ENCODE results near the gene REPS1. TPM values are rescaled to one million over a fixed set of nuclear protein-coding genes. Genes with fewer than 3 reads are reported as not detected.

REPS1 gene
- polyA plus RNA-seq, 1 of the 3 experiments (the other 2 are of a cell fraction): 26.2 TPM

DNA sequence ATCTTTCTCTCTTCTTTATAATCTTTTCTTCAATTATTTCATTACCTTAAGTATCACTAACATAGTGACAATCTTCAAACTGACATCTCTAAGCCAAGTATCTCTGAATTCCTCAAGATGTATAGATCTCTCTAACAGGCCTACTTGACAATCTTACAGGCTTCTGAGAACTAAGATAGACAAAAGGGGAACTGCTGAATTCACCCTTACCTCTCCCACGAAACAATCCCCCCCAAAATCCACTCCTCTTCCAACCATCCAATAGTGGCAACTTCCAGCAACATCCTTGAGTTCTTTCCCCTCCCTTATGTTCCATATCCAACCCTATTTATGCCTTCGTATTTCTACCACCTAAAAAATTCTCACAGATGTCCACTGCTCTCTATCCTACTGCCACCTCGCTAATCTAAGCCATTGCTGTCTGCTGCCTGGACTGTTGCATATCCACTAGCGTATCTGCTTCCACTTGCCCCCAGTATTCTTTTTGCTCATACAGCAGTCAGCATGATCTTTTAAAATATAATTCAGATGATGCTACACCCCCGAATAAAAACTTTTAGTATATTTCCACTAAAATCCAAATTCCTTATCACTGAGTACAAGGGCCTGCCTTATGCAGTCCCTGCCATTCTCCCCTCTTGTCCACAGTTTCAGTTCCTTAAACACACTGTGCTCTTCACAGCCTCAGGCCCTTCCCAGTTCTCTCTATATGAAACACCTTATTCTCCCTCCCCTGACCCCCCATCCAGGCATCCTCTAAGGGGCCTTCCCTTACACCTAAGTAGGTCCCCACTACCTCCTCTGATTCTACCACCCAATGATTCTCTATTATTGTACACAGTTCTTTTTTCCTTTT, 8.0 kb downstream of the REPS1 start:
- ChIA-PET CTCF (no interaction called here), POLR2A (no interaction called here)
- H3K9ac ChIP-seq: no peak overlapping the region
- 0 out of 4 replicates have a peak overlapping the region, but pooled peaks have one; percentile 4 to 12 for H3K27ac ChIP-seq (ENCODE audit: low read depth in 2 of 2, low read length in 1 of 2)
- no peak for DNase-seq
- 86% methylated on average over 5 of the region's 5 CpGs for WGBS (ENCODE audit: low lambda C conversion rate)
- peaks cover 35% of the 10 kb centered on the region for H4K20me1 ChIP-seq (ENCODE audit: insufficient read depth)
- TF ChIP-seq FOXJ3 (CRISPR knock-in tag; IDR thresholded peaks at IDR 0.05): no peak
- no peak for TF ChIP-seq JUND (IDR thresholded peaks at IDR 0.05)
- TF ChIP-seq, protein P1, sequence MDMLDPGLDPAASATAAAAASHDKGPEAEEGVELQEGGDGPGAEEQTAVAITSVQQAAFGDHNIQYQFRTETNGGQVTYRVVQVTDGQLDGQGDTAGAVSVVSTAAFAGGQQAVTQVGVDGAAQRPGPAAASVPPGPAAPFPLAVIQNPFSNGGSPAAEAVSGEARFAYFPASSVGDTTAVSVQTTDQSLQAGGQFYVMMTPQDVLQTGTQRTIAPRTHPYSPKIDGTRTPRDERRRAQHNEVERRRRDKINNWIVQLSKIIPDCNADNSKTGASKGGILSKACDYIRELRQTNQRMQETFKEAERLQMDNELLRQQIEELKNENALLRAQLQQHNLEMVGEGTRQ (IDR thresholded peaks at IDR 0.05; ENCODE audit: borderline replicate concordance, low read depth, low read length): no peak
- TF ChIP-seq TCF12 (IDR thresholded peaks at IDR 0.05): no peak
- TF ChIP-seq FOSL2 (IDR thresholded peaks at IDR 0.05; ENCODE audit: borderline replicate concordance, low read depth): no peak
- no peak for TF ChIP-seq SMC3 (IDR thresholded peaks at IDR 0.05; ENCODE audit: low read depth, low read length)
- no peak overlapping the region for H3K4me3 ChIP-seq (ENCODE audit: low read depth in 2 of 2, low read length in 1 of 2)
- H3K4me2 ChIP-seq: no peak overlapping the region
- H2AFZ ChIP-seq (ENCODE audit: low read depth): no peak overlapping the region
- peaks cover 97% of the 10 kb centered on the region for H3K79me2 ChIP-seq (ENCODE audit: insufficient read depth)
- peaks cover 7% of the 10 kb centered on the region for H3F3A ChIP-seq (replicated peaks; ENCODE audit: insufficient read depth)
- no peaks in the 10 kb centered on the region for H3K36me3 ChIP-seq (replicated peaks in 1 of 2; ENCODE audit: control insufficient read depth in 1 of 2, insufficient read depth in 2 of 2, low read length in 1 of 2)
- no peaks in the 10 kb centered on the region for H3K27me3 ChIP-seq (ENCODE audit: insufficient read depth)
- H3K9me2 ChIP-seq: no peaks in the 10 kb centered on the region
- no peaks in the 10 kb centered on the region for H3K9me3 ChIP-seq
- H3K4me1 ChIP-seq (ENCODE audit: control insufficient read depth in 1 of 2, insufficient read depth in 2 of 2, low read depth in 1 of 2, low read length in 1 of 2): peaks cover 0 to 13% of the 10 kb centered on the region in 2 experiments; a peak in 2 of 4 replicates

DNA sequence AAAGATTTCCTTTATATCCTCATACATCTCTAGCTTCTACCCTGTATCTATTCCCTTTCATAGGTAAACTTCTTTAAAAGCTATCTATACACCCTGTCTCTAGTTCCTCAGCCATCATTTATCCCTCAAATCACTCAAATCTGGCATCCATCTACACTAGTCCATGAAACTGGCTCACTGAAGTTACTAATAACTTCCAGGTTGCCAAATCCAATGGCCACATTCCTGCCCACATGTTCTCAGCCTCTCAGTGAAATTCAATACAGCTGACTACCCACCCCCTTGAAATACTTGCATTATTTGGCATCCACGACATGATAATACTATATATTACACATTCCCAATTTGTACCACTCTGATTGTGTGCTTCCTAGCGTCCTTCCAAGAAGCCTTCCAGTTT, 8.7 kb downstream of the REPS1 start:
- H3K4me3 ChIP-seq (ENCODE audit: low read depth in 2 of 2, low read length in 1 of 2): no peak overlapping the region
- TF ChIP-seq TCF12 (IDR thresholded peaks at IDR 0.05): peak; percentile 47
- 0 out of 4 replicates have a peak, but pooled peaks of 1 of the 2 experiments have one; percentile 13 for TF ChIP-seq EP300 (IDR thresholded peaks at IDR 0.05; ENCODE audit: borderline replicate concordance in 1 of 2, low read depth in 1 of 2, low read length in 1 of 2)
- TF ChIP-seq, protein P2, sequence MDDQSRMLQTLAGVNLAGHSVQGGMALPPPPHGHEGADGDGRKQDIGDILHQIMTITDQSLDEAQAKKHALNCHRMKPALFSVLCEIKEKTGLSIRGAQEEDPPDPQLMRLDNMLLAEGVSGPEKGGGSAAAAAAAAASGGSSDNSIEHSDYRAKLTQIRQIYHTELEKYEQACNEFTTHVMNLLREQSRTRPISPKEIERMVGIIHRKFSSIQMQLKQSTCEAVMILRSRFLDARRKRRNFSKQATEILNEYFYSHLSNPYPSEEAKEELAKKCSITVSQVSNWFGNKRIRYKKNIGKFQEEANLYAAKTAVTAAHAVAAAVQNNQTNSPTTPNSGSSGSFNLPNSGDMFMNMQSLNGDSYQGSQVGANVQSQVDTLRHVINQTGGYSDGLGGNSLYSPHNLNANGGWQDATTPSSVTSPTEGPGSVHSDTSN (IDR thresholded peaks at IDR 0.05): peak; percentile 39
- TF ChIP-seq SMC3 (IDR thresholded peaks at IDR 0.05; ENCODE audit: low read depth, low read length): no peak
- H3K4me2 ChIP-seq: no peak overlapping the region
- no peaks in the 10 kb centered on the region for H3K9me3 ChIP-seq
- DNase-seq: no peak
- peaks cover 5 to 16% of the 10 kb centered on the region in 2 experiments; a peak in 3 of 4 replicates for H3K4me1 ChIP-seq (ENCODE audit: control insufficient read depth in 1 of 2, insufficient read depth in 2 of 2, low read depth in 1 of 2, low read length in 1 of 2)
- POLR2A ChIA-PET: no interaction called here
- no peaks in the 10 kb centered on the region for H3K36me3 ChIP-seq (replicated peaks in 1 of 2; ENCODE audit: control insufficient read depth in 1 of 2, insufficient read depth in 2 of 2, low read length in 1 of 2)
- H3F3A ChIP-seq (replicated peaks; ENCODE audit: insufficient read depth): peaks cover 8% of the 10 kb centered on the region
- H3K9ac ChIP-seq: no peak overlapping the region
- H3K27ac ChIP-seq (ENCODE audit: low read depth in 2 of 2, low read length in 1 of 2): 0 out of 4 replicates have a peak overlapping the region, but pooled peaks have one; percentile 4 to 12
- H3K9me2 ChIP-seq: no peaks in the 10 kb centered on the region
- peaks cover 97% of the 10 kb centered on the region for H3K79me2 ChIP-seq (ENCODE audit: insufficient read depth)
- H3K27me3 ChIP-seq (ENCODE audit: insufficient read depth): no peaks in the 10 kb centered on the region
- peaks cover 31% of the 10 kb centered on the region for H4K20me1 ChIP-seq (ENCODE audit: insufficient read depth)
- CTCF ChIA-PET: no interaction called here
- H2AFZ ChIP-seq (ENCODE audit: low read depth): no peak overlapping the region
- WGBS (ENCODE audit: low lambda C conversion rate): 44% methylated on average over 2 of the region's 2 CpGs
